ENCODE results near the gene ARL16.

Gene ARL16

DNA sequence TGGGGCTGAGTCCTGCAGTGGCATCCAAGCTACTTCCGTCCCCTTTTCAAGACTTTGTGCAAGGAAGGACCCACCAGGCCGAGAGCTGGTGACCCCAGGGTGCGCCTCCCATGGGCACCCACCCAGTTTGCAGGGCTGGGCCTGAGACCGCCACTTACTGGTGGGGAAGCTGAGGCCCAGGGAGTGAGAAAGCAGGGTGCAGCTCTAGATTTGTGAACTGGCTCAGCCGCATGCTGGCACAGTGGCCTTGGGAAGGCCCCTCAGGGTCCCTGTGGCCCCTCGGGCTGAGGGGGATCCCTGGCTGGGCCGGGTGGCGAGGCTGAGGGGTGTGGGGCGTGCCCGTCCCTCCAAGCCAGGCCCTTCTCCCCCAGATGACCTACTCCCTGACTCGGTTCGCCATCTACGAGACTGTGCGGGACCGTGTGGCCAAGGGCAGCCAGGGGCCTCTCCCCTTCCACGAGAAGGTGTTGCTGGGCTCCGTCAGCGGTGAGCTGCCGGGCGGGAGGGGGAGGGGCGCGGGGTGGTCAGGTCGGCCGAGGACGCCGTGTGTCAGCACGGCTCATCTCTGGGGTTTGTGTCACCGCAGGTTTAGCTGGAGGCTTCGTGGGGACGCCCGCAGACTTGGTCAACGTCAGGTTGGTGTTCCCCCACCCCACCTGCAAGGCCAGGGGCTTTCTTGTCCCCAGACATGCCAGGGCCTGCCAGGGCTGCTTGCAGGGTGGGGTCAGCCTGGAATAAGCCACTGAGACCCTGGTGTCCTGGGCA, 31.7 kb upstream of the ARL16 start:
- no peak overlapping the region for H3K4me3 ChIP-seq (replicated peaks; ENCODE audit: low read depth, low read length)
- DNase-seq (ENCODE audit: low read depth) = no peak
- TF ChIP-seq, protein P1, sequence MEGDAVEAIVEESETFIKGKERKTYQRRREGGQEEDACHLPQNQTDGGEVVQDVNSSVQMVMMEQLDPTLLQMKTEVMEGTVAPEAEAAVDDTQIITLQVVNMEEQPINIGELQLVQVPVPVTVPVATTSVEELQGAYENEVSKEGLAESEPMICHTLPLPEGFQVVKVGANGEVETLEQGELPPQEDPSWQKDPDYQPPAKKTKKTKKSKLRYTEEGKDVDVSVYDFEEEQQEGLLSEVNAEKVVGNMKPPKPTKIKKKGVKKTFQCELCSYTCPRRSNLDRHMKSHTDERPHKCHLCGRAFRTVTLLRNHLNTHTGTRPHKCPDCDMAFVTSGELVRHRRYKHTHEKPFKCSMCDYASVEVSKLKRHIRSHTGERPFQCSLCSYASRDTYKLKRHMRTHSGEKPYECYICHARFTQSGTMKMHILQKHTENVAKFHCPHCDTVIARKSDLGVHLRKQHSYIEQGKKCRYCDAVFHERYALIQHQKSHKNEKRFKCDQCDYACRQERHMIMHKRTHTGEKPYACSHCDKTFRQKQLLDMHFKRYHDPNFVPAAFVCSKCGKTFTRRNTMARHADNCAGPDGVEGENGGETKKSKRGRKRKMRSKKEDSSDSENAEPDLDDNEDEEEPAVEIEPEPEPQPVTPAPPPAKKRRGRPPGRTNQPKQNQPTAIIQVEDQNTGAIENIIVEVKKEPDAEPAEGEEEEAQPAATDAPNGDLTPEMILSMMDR (IDR thresholded peaks at IDR 0.05; ENCODE audit: low read length, missing control alignments) = no peak

DNA sequence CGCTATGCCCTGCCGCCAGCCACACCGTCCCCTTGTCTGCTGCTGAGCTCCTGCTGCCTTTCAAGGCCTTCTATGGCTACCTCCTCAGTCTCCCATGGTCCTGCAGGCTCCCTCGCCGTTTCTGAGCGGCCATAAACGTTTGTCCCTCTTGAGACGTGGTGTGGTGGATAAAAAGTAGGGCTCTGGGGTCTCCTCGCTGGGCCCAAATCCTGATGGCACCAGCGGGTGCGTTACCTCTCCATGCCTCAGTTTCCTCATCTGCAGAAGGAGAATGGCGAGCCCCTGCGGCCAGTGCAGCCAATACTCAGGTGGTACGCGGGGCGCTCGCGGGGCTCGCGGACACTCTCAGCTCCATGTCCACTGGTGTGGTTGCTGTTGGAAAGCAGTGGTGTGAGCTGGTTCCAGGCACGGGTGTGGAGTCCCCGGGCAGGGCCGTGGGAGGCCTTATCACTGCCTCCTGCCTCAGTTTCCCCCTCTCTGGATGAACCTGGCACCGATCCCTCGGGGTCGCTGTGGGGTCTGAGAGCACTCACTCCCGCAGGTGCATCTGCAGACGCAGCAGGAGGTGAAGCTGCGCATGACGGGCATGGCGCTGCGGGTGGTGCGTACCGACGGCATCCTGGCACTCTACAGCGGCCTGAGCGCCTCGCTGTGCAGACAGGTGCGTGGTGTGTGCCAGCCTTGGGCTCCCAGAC, 31.0 kb upstream of the ARL16 start:
- H3K4me3 ChIP-seq (replicated peaks; ENCODE audit: low read depth, low read length) = no peak overlapping the region
- TF ChIP-seq, protein P1 (IDR thresholded peaks at IDR 0.05; ENCODE audit: low read length, missing control alignments) = no peak
- no peak for DNase-seq (ENCODE audit: low read depth)

DNA sequence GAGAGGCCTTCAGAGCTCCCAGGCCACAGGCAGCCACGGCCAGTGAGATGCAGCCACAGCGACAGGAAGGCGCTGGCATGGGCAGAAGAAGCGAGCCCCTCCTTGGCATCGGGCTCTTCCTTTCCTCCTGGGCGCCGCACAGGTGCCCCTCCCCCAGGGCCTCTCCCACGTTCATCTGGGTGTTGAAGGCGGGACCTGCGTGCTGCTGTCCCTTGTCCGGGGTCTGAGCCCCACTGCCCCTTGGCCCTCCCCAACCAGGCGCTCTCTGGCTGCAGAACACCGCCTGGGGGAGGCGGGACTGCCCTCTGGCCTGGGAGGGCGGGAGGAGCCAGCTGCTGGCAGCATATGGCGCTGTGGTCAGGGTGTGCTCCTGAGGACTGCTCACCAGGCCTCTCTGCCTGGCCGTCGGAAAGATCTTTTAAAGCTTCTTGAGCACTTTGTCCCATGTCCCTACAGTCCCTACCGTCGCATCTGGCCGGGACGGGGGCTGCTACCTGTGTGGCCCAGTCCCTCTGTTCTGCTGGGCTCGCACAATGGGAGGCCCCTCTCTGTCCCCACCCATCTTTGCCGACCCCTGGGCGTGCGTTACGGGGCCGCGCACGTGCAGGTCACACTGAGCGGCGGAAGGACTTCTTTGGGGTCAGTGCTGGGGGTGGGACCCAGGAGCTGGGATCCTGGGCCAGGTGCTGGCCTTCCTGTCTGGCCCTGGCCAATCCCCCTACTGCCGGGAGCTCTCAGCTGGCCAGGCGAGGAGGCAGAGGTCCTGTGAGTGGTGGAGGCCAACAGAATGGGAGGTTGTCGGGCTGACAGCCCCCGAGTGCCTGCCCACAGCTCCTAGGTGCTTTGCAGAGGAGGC, 30.2 kb upstream of the ARL16 start:
- no peak for DNase-seq (ENCODE audit: low read depth)
- H3K4me3 ChIP-seq (replicated peaks; ENCODE audit: low read depth, low read length) = no peak overlapping the region
- TF ChIP-seq, protein P1 (IDR thresholded peaks at IDR 0.05; ENCODE audit: low read length, missing control alignments) = no peak

DNA sequence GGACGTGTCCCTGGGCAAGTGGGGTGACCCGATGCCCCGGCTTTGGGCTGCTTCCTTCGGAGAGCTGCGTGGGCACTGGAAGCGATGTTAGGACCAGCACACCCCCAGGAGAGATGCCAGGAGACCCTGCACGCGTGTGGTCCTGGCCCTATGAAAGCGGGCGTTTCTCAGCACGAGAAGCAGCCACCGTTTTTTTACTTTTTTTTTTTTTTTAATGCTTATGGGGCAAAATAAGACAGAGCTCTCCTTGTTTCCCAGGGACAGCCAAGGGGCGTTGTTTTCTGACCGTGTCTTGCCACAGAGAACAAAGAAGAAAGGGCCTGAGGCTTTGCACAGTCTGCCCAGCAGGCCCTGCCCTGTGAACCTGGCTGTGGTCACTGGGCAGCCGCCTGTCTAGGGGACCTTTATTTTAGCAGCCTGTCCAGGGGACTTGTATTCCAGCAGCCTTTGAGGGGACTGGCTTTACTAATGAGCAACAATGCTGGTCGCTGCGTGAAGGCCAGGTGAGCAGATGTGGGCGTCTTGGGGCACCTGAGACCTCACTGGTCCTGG, 29.5 kb upstream of the ARL16 start:
- TF ChIP-seq, protein P1 (IDR thresholded peaks at IDR 0.05; ENCODE audit: low read length, missing control alignments) = no peak
- peak overlapping the region; percentile 58 for H3K4me3 ChIP-seq (replicated peaks; ENCODE audit: low read depth, low read length)
- DNase-seq (ENCODE audit: low read depth) = no peak

DNA sequence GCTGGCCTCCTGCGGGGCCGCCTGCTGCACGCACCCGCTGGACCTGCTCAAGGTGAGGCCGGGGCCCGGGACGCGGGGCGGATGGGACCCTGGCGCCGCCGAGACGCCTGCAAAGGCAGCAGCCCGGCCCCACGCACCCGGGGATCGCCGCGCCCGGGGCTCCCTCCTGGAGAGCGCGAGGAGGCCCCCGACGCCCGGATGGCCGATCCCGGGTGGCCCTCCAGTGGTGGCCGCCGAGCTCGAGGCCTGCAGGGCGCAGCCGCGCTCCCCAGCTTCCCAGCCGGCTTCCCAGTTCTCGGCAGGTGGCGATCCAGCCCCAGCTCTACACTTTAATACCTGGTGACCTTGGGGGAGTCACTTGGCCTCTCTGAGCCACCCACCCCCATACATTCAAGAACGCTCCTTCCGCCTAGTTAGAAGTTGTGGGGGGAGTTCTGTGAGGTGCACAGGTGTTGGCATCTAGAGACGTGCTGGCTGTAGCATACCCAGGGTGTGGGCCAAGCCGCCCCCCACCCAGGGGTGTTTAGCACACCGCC, 28.9 kb upstream of the ARL16 start:
- peak; percentile 17 for DNase-seq (ENCODE audit: low read depth)
- peak overlapping the region; percentile 58 for H3K4me3 ChIP-seq (replicated peaks; ENCODE audit: low read depth, low read length)
- TF ChIP-seq, protein P1 (IDR thresholded peaks at IDR 0.05; ENCODE audit: low read length, missing control alignments) = no peak

DNA sequence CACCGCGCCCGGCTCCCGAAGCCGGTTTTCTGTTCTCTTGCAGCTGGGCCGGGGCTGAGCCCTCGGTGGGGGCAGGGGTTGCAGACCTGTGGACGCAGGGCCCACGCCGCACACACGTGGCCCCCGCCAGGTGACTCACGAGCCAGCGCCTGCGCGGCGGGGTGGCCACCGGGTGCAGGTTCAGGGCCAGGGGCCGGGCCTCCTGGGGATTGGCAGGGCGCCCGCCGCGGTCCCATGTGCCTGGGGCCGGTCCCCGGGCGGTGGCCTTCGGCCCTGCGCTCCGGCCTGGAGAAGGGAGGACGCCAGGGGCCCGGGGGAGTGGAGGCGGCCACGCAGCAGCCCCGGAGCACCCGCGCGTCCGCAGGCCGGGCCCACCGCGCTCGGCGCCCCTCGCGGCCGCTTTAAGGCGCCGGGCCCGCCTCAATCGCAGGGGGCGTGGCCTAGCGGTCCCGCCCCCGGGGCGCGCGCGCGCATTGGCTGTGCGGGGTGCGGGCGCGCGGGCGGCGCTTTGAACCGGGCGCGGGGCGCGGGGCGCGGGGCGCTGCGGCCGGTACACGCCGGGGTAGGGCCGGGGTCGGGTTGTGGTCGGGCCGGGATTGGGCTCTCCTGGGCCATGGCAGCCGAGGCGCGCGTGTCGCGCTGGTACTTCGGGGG, 28.3 kb upstream of the ARL16 start, which contains the start of gene SLC25A10:
SLC25A10 (plus strand) TSS at position 471 of the 654 bp plus-strand sequence; CDS start at position 614, 143 bp downstream.
- peak; percentile 68 for DNase-seq (ENCODE audit: low read depth)
- peak within 1 kb of the TSS; percentile 58 for H3K4me3 ChIP-seq (replicated peaks; ENCODE audit: low read depth, low read length)
- TF ChIP-seq, protein P1 (IDR thresholded peaks at IDR 0.05; ENCODE audit: low read length, missing control alignments) = no peak

Data from fibroblast of pulmonary artery (primary cell).